ENCODE data around the gene EPB42.
A peak's percentile ranks its signal among the peaks of the same experiment; 100 is the strongest.

EPB42 gene

DNA sequence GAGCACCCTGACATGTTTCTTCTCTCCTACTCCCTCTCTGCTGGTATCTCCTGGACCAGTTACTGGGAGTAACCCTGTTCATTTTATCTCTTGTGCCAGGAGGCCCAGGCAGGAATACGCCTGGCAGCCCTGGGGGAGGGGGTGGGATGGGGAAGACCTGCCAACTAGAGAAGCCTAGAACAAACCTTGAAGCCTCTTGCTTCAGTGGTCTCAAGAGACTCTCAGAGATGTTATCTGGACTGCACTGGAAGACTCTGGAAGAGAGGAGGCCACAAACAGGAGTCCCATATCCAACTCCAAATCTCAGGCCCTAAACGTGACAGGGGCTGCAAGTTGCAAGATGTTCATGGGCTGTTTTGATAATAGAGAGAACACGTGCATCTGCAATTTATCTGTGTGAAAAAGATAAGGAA is at the start of gene EPB42:
Gene EPB42, minus strand, starts transcription at position 28 of the 413 bp plus-strand sequence. CDS start 193 bp downstream, outside the sequence.
- DNase-seq (ENCODE audit: low spot score), result no peak

GRCh38 chr15:43270113-43270665 is 49.4 kb upstream of the EPB42 start:
- no peak for DNase-seq (ENCODE audit: low spot score)

- DNase-seq (ENCODE audit: low spot score), result peak; percentile 63
These were observed 47.6 kb upstream of the EPB42 start for GRCh38 chr15:43268111-43269105.

- DNase-seq (ENCODE audit: low spot score), result no peak
These were observed 46.6 kb upstream of the EPB42 start for GRCh38 chr15:43267439-43267838.

GRCh38 chr15:43266834-43267233 is 46.0 kb upstream of the EPB42 start, which contains the start of gene TGM5:
Gene TGM5, minus strand, starts transcription at chr15:43266928. Its CDS starts 79 bp downstream, at chr15:43266849.
- no peak for DNase-seq (ENCODE audit: low spot score)

DNA sequence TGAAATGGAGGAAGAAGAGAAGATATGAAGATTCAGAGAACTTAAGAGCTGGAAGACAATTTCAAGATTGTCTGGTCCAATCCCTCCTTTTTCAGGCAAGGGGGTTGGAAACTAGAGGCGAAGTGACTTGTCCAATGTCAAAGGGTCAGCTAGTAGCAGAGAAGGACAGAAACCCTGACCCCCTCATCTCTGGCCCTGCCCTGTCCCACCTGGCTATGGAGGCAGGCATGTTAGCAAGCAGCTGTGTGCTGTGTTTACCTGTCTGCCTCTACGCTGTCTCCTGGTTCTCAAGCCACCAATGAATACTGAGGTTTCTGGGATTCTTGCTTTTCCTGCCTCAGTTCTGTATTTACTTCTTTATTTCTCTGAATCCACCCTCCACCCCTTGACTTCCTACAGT is 45.6 kb upstream of the EPB42 start:
- DNase-seq (ENCODE audit: low spot score), result no peak

- no peak for DNase-seq (ENCODE audit: low spot score)
These were observed 39.3 kb upstream of the EPB42 start for GRCh38 chr15:43260011-43260615.

DNA sequence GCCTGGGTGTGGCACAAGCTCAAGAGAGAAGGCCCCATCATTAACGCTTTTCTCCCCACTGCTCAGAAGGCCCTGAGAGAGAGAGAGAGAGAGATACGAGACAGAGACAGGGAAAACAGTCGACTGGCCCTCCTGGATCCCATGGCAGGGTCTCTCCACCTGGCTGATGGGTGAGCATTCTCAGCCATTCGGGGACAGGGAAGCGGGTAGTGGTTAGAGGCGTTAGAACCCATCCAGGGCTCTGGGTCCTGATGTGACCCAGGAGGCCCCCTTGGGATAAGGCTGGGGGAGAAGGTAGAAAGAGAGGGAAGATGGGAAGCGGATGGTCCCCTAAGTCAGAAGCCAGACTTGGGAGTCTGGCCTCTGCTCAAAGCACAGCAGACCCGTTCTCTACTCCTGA is 38.0 kb upstream of the EPB42 start:
- DNase-seq (ENCODE audit: low spot score), result no peak

- no peak for DNase-seq (ENCODE audit: low spot score)
These were observed 35.5 kb upstream of the EPB42 start for GRCh38 chr15:43256341-43256740.

GRCh38 chr15:43255376-43255775 is 34.6 kb upstream of the EPB42 start:
- DNase-seq (ENCODE audit: low spot score), result no peak

- no peak for DNase-seq (ENCODE audit: low spot score)
These were observed 32.9 kb upstream of the EPB42 start for GRCh38 chr15:43253431-43254403.

GRCh38 chr15:43251871-43252250 is 31.0 kb upstream of the EPB42 start:
- DNase-seq (ENCODE audit: low spot score), result no peak

DNA sequence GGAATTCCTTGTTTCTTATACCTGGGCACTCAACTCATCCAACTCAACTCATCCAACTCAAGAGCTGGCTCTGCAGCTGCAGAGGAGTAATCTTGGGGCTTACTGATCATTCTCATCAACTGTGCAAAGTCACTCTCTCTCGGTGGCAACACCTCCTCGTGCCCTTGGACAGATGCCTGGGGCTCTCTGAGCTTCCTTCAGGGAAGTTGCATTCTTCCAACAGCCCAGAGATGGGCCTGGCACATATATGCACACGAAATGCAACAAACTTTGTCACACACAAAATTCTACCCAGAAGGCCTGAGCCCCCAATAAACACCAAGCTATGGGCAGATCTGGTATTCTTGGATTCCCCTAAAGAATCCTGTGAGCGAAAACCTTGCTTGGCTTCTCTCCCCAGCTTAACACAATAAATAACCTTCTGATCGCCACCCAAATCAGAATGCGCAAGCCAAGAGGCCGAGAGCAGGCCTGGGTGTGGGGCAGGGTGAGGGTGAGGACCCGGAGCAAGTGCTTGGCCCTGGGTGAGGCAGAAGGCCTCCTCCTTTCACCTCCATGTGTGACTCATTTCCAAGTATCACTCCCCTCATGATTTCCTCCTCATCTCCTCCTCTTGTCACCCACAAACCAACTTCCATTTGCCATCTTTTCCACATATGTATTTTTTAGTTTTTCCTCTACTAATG is 30.5 kb upstream of the EPB42 start:
- DNase-seq (ENCODE audit: low spot score), result no peak

DNA sequence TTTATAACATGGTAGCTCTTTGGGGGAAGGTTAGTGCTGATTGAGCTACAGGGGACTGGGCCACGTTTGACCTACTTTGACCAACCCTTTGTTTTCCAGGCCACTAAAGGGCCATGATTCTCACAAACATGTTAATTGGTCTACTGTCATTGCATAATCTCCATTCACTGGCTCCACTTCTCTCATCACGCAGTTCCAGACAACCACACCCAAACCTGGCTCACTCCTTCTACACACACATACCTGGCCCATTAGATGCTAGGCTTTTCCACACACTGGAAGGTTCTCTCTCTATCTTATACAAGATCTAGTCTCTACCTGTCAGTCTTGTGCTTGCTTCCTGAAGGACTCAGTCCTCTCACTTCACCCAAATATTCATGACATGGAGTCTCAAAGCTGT is 30.0 kb upstream of the EPB42 start:
- DNase-seq (ENCODE audit: low spot score), result no peak

- no peak for DNase-seq (ENCODE audit: low spot score)
These were observed 28.9 kb upstream of the EPB42 start for GRCh38 chr15:43249699-43250203.

DNA sequence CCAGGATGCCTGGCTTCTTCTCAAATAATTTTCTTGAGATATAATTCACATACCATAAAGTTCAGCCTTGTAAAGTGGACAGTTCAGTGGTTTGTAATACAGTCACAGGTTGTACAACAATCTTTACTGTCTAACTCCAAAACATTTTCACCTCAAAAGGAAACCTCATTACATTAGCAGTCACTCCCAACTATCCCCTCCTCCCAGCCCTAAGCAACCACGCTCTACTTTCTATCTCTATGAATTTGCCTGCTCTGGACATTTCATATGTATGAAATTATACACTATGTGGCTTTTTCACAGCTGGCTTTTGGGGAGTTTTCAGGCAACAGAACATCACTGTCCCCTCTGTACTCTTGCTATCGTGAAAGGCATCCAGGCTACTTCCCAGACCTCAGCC is 28.4 kb upstream of the EPB42 start:
- no peak for DNase-seq (ENCODE audit: low spot score)

DNA sequence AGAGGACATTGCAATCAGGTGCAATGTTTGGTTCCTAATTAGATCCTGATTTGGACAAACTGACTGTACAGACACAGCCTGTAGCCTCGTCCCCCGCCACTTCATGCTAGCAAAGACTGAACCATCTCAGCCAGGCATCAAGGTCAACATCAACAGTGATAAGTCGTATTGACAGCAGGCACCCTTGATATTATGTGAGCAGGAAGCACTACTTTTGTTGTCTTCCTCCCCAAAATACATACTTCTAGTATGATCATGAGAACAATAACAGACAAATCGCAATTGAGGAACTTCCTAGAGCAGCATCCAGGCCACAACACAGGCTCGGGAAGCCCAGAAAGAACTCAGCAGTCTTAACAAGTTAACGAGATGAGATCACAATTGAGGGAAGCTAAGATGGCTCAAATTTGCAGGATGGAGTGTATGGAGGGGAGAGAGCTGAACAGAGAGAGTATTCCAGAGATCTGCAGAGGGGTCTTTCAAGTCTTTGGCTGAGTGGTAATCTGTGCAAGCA is 25.5 kb upstream of the EPB42 start:
- no peak for DNase-seq (ENCODE audit: low spot score)

DNA sequence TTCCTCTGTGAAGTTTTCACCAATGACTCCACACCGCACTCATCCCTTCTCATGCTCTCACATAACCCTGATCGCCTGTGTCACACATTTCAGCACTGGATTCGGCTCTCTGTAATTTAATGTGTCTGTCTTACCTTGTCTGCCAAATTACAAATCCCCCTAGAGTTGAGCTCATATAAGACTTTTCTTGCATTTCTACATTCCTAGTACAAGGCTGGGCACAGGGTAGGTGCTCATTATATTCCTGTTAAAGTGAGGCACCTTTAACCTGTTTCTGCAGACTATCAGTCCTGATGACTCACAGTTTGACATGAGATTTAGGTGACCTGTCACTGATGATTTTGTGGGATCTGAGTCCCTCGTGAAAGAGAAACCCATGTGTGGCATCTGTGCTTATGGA is 23.3 kb upstream of the EPB42 start:
- no peak for DNase-seq (ENCODE audit: low spot score)

- DNase-seq (ENCODE audit: low spot score), result no peak
These were observed 22.3 kb upstream of the EPB42 start for GRCh38 chr15:43243020-43243645.

GRCh38 chr15:43242616-43243015 is 21.8 kb upstream of the EPB42 start:
- DNase-seq (ENCODE audit: low spot score), result no peak
